ENCODE results near the gene DOK6. TPM values are rescaled to one million over a fixed set of nuclear protein-coding genes. Genes with fewer than 3 reads are reported as not detected.

DOK6 gene
- total RNA-seq, 2 experiments from 2014 or later: not detected

DNA sequence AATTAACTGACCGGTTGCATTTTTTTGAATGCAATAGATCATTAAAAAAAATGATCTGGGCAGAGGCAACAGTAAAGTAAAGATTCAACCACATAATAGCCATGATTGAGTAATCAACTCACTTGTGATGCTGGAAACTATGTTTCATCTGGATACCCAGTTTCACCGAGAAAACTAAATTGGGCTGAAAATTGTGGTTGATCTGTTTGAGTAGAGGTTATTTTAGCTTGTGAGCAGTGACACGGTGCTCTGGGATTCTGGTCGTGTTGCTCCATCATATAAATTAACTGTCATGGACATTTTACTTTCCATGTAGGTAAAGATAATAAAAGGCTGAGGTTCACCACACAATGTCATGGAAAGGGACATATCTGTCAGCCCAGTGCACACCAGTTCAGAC, 488.3 kb downstream of the DOK6 start:
- Histone ChIP-seq H3K79me2 (ENCODE audit: insufficient read depth, low read depth, low read length) (no peaks in the 10 kb centered on the region), H3K9me3 (ENCODE audit: low read length) (no peaks in the 10 kb centered on the region), H3K4me2 (ENCODE audit: low read length) (no peak overlapping the region), H3K4me3 (ENCODE audit: low read depth, low read length, poor library complexity, severe bottlenecking) (no peak overlapping the region), H3K36me3 (ENCODE audit: insufficient read depth, low read length) (no peaks in the 10 kb centered on the region), H3K4me1 (ENCODE audit: insufficient read depth, low read length, poor library complexity, severe bottlenecking) (no peaks in the 10 kb centered on the region), H3K27ac (ENCODE audit: low read depth, low read length, poor library complexity, severe bottlenecking) (no peak overlapping the region), H3K9me2 (ENCODE audit: insufficient read depth, low read length) (no peaks in the 10 kb centered on the region), H4K20me1 (ENCODE audit: insufficient read depth, low read length) (no peaks in the 10 kb centered on the region), H2AFZ (ENCODE audit: low read length) (no peak overlapping the region)
- intact Hi-C loops (cut with micrococcal nuclease; ENCODE audit: unreplicated experiment): no loop called here
- DNase-seq (ENCODE audit: low spot score): no peak
- no peak for TF ChIP-seq CTCF (conservative IDR thresholded peaks at IDR 0.05; ENCODE audit: low read length)
- TF ChIP-seq EZH2phosphoT487 (IDR thresholded peaks at IDR 0.05; ENCODE audit: borderline replicate concordance, low read depth, low read length): no peak
- no TSS peak for BruUV-seq (replicated peaks)
- POLR2A ChIA-PET: no interaction called here
- CTCF ChIA-PET (ENCODE audit: unreplicated experiment): no interaction called here

GRCh38 chr18:69890558-69890957, 489.9 kb downstream of the DOK6 start:
- BruUV-seq (replicated peaks): no TSS peak
- Histone ChIP-seq H2AFZ (ENCODE audit: low read length) (no peak overlapping the region), H3K79me2 (ENCODE audit: insufficient read depth, low read depth, low read length) (no peaks in the 10 kb centered on the region), H4K20me1 (ENCODE audit: insufficient read depth, low read length) (no peaks in the 10 kb centered on the region), H3K27ac (ENCODE audit: low read depth, low read length, poor library complexity, severe bottlenecking) (no peak overlapping the region), H3K36me3 (ENCODE audit: insufficient read depth, low read length) (no peaks in the 10 kb centered on the region), H3K4me3 (ENCODE audit: low read depth, low read length, poor library complexity, severe bottlenecking) (no peak overlapping the region), H3K4me2 (ENCODE audit: low read length) (no peak overlapping the region), H3K9me2 (ENCODE audit: insufficient read depth, low read length) (no peaks in the 10 kb centered on the region), H3K9me3 (ENCODE audit: low read length) (no peaks in the 10 kb centered on the region), H3K4me1 (ENCODE audit: insufficient read depth, low read length, poor library complexity, severe bottlenecking) (no peaks in the 10 kb centered on the region)
- intact Hi-C loops (cut with micrococcal nuclease; ENCODE audit: unreplicated experiment): no loop called here
- ChIA-PET POLR2A (no interaction called here), CTCF (ENCODE audit: unreplicated experiment) (no interaction called here)
- TF ChIP-seq CTCF (conservative IDR thresholded peaks at IDR 0.05; ENCODE audit: low read length) (no peak), EZH2phosphoT487 (IDR thresholded peaks at IDR 0.05; ENCODE audit: borderline replicate concordance, low read depth, low read length) (no peak)
- no peak for DNase-seq (ENCODE audit: low spot score)

DNA sequence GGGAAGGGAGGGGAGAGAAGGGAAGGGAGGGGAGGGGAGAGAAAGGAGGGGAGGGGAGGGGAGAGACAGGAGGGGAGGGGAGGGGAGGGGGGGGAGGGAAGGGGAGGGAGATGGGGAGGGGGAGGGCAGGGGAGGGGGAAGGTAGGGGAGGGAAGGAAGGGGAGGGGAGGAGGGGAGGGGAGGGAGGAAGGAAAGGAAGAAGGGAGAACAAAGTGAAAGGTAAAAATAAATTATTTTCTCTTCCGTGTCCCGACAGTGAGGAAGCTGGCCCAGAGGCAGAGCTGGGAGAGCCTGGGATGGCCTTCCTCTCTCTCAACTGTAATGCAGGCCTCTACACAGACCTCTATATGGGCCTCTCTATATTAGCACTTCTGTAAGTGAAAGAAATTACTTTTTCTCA, 493.8 kb downstream of the DOK6 start:
- H3K79me2 ChIP-seq (ENCODE audit: insufficient read depth, low read depth, low read length): no peaks in the 10 kb centered on the region
- BruUV-seq (replicated peaks): no TSS peak
- H3K27ac ChIP-seq (ENCODE audit: low read depth, low read length, poor library complexity, severe bottlenecking): no peak overlapping the region
- no peaks in the 10 kb centered on the region for H3K4me1 ChIP-seq (ENCODE audit: insufficient read depth, low read length, poor library complexity, severe bottlenecking)
- no peak overlapping the region for H3K4me2 ChIP-seq (ENCODE audit: low read length)
- no peak for TF ChIP-seq EZH2phosphoT487 (IDR thresholded peaks at IDR 0.05; ENCODE audit: borderline replicate concordance, low read depth, low read length)
- no peak for TF ChIP-seq CTCF (conservative IDR thresholded peaks at IDR 0.05; ENCODE audit: low read length)
- POLR2A ChIA-PET: no interaction called here
- no peaks in the 10 kb centered on the region for H3K9me2 ChIP-seq (ENCODE audit: insufficient read depth, low read length)
- no peak for DNase-seq (ENCODE audit: low spot score)
- no peak overlapping the region for H3K4me3 ChIP-seq (ENCODE audit: low read depth, low read length, poor library complexity, severe bottlenecking)
- no peaks in the 10 kb centered on the region for H3K36me3 ChIP-seq (ENCODE audit: insufficient read depth, low read length)
- no peak overlapping the region for H2AFZ ChIP-seq (ENCODE audit: low read length)
- no peaks in the 10 kb centered on the region for H3K9me3 ChIP-seq (ENCODE audit: low read length)
- intact Hi-C loops (cut with micrococcal nuclease; ENCODE audit: unreplicated experiment): no loop called here
- H4K20me1 ChIP-seq (ENCODE audit: insufficient read depth, low read length): no peaks in the 10 kb centered on the region
- CTCF ChIA-PET (ENCODE audit: unreplicated experiment): no interaction called here
